GM10847 (cell line): ENCODE measurements around the gene RFPL4AL1.
"Not testable (repeated sequence)": the region's sequence is repeated elsewhere in the genome, so short reads cannot be mapped to it uniquely, and the experiment has no call there.

Experiments
- POLR2A ChIP-seq: IDR thresholded peaks from 2 replicates; pipeline ENCODE4 v1.6.1; 2011; ENCODE audit not compliant: insufficient read length; ENCODE audit errors: extremely low read depth

The RFPL4AL1 gene

DNA sequence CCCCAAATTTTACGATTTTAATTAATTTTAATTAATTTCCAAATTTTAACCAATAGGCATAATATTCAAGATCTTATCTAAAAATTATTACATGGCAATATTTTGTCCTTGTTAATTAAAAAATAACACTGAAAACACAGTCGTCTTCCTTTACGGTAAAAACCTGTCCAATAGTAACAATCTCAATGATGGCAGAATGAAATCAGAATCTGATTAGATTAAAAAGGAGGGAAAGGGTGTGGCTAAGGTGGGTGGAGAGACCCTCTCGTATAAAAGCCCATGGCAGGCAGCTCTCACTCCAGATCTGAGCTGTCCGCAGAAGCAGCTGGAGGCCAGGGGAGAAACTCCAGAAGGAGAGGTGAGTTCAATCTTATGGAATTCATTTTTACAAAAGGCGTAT, at the start of gene RFPL4AL1:
Gene RFPL4AL1, plus strand, starts transcription at position 301 of the 400 bp plus-strand sequence. CDS start 2,687 bp downstream, outside the sequence.
- TF ChIP-seq POLR2A: not testable (repeated sequence)

DNA sequence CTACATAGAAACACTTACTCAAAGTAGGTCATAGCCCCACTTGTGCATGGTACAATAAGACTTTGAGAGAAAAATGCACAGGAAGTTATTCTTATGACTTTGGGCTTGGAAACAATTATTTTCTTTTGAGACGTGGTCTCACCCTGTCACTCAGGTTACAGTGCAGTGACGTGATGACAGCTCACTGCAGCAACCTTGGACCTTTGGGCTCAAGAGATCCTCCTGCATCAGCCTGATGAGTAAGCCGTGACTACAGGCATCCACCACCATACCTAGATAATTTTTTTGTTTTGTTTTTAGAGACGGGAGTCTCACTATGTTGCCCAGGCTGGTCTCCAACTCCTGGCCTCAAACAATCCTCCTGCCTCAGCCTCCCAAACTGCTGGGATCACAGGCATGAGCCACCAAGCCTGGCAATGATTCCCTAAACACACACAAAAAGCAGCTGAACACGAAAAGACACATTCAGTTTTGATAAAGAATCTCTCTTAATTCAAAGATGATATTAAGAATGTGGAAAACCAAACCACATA, 48.6 kb upstream of the RFPL4AL1 start:
- no peak for TF ChIP-seq POLR2A

DNA sequence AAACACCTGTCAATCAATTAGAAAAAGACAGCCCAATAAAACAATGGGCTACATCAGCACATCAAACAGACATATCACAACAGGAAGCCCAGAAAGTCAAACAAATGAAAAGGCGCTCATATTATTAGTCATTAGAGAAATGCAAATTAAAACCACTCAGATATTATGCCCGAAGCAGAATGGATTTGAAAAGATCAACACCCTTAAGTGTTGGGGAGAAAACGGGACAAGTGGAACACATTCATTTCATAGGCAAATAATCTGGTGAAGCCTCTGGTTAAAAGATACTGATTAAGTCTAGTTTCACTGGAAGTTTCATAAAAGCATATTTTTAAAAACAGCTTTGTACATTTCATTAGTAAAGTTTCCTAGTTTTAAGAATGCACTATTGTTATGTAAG, 48.1 kb upstream of the RFPL4AL1 start:
- TF ChIP-seq POLR2A: no peak

DNA sequence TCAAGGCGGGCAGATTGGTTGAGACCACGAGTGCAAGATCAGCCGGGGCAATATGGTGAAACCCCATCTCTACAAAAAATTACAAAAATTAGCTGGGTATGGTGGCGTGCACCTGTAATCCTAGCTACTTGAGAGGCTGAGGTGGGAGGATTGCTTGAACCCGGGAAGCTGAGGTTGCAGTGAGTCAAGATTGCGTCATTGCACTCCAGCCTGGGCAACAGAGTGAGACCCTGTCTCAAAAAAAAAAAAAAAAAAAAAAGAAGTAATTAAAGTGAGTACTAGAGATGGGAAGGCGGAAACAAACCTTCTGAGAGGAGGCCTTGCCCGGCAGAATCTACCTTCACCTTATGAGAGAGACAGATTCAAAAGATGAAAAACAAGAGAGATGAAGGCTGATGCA, 45.4 kb upstream of the RFPL4AL1 start:
- TF ChIP-seq POLR2A: no peak

DNA sequence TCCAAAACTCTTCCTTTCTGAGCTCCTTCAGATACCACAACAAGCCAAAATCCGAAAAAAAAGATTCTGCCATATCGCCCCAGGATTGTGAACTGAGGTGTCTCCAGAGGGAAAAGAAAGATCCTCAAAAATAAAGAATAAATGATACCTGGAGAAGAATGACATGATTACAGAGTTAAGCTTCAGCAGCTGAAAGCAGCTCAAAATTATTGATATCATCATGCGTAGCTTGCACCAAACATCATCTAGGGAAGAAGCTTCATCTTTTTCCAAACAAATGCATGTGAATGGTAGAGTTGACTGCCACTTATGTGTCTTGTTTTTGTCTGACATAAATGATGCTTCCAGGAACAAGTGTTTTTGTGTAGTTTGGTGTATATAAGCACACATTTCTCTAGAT, 30.6 kb upstream of the RFPL4AL1 start, which contains the start of gene NLRP9:
Gene NLRP9, minus strand, starts transcription at position 101 of the 400 bp plus-strand sequence. Its CDS starts 28 bp downstream, at position 73.
- no peak for TF ChIP-seq POLR2A

DNA sequence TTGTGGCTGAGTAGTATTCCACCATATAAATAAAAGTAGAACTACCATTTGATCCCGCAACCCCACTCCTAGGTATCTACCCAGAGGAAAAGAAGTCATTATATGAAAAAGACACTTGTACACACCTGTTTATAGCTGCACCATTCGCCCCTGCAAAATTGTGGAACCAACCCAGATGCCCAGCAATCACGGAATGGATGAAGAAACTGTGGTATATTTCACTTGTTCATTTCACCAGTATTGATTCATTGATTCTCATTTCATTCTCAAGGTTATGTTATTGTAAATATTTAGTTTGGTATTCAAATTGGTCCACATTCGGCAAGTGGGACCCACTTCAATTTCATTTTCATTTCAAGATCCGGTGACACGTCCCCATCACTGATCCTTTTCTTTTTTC, 18.2 kb upstream of the RFPL4AL1 start:
- no peak for TF ChIP-seq POLR2A

DNA sequence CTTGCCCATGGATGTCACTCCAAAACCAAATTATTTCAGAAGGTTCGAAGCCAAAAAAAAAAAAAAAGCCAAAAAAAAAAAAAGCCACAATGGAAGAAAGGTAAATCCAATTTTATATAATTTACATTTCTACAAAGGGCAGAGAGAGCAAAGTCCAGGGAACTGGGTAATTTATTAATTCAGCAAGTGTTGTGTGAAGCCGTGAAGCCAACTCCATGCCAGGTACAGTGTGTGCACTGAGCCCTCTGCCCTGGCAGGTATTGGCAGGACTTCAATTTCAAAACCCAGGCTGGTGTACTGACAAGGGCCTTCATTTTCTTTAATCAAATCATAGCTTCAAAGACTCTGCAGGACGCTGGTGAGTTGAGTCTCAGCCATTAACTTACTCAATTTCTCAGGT, 15.5 kb upstream of the RFPL4AL1 start:
- TF ChIP-seq POLR2A: no peak

DNA sequence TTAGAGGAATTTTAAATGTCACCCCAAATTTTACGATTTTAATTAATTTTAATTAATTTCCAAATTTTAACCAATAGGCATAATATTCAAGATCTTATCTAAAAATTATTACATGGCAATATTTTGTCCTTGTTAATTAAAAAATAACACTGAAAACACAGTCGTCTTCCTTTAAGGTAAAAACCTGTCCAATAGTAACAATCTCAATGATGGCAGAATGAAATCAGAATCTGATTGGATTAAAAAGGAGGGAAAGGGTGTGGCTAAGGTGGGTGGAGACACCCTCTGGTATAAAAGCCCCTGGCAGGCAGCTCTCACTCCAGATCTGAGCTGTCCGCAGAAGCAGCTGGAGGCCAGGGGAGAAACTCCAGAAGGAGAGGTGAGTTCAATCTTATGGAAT, 10.1 kb upstream of the RFPL4AL1 start, which contains the start of gene RFPL4A:
Gene RFPL4A, plus strand, starts transcription at position 301 of the 400 bp plus-strand sequence. CDS start 2,704 bp downstream, outside the sequence.
- not testable (repeated sequence) for TF ChIP-seq POLR2A

DNA sequence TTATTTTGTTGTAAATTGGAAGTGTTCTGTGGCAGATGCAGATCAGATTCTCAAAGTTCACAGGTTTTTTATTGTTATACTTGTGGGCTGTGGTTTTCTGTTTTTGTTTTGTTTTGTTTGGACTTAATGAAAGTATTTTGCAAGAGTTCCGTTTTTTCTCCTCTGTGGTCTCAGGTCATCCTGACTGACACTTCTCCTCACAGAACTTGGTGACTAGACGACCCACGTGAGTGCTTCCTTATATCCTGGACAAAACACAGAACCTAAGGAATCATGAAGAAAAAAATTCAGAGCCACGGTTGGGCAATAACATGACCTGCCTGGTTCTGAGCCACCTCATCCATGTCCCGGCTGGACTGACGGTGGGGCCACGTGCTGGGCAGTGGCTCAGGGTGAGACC, 2.5 kb upstream of the RFPL4AL1 start:
- no peak for TF ChIP-seq POLR2A

DNA sequence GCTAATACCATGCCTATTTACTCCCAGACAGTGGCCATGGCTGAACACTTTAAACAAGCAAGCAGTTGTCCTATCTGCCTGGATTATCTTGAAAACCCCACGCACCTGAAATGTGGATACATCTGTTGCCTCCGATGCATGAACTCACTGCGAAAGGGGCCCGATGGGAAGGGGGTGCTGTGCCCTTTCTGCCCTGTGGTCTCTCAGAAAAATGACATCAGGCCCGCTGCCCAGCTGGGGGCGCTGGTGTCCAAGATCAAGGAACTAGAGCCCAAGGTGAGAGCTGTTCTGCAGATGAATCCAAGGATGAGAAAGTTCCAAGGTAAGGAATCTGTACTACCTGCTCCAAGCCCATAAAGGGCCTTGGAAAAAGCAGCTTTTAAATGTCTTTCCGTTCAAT, 8.6 kb downstream of the RFPL4AL1 start:
- TF ChIP-seq POLR2A: no peak

DNA sequence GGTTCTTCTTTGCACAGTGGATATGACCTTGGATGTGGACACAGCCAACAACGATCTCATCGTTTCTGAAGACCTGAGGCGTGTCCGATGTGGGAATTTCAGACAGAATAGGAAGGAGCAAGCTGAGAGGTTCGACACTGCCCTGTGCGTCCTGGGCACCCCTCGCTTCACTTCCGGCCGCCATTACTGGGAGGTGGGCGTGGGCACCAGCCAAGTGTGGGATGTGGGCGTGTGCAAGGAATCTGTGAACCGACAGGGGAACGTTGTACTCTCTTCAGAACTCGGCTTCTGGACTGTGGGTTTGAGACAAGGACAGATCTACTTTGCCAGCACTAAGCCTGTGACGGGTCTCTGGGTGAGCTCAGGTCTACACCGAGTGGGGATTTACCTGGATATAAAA, 9.4 kb downstream of the RFPL4AL1 start:
- no peak for TF ChIP-seq POLR2A

DNA sequence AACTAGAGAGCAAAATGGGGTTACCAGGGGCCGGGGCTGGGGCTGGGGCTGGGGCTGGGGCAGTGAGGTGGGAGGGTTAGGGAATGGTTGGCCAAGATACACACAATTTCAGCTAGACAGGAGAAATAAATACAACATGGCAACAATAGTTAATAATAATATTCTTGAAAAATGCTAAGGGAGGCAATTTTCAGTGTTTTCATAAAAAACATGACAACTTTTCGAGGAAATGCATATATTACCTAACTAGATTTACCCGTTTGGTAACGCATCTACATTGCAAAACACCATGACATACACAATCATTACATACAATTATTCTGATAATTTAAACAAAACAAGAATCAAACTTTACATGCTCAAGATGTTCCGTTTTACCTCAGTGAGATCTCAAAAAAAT, 12.2 kb downstream of the RFPL4AL1 start:
- no peak for TF ChIP-seq POLR2A

DNA sequence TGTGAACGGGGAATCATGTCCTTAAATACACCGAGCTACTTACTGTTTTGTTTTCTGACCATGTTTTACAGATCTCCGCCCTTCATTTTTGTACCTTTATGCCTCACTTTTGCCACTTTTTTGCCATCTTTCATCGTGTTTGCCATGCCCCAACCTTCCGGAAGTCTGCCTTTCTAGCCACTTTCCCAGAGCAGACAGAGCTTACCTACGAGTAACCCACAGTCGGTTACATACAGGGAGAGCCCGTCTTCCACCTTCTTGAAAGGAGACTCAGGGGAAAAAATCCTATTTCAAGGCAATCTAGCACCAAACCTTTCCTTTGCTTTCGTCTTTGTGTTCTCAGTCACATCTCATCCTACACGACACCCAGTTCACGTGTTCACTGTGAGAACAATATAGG, 26.1 kb downstream of the RFPL4AL1 start:
- no peak for TF ChIP-seq POLR2A

DNA sequence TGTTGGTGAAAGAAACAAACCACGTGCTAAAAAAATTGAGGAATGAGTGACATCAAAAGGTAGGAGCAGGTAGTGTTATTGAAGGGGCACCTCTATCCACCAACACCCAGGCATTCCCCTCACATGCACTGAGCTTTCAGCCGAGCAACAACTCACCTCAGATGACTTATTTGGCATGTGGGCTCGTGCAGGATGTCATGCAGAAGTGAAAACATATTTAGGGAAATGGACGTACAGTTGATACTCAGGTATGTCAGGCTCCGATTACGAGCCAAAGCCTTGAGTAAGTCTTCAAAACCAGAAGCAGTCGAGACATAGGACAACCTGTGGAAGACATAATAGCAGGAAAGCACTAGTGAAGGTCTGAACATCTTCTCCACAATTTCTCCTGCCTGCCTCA, 32.5 kb downstream of the RFPL4AL1 start:
- TF ChIP-seq POLR2A: no peak

DNA sequence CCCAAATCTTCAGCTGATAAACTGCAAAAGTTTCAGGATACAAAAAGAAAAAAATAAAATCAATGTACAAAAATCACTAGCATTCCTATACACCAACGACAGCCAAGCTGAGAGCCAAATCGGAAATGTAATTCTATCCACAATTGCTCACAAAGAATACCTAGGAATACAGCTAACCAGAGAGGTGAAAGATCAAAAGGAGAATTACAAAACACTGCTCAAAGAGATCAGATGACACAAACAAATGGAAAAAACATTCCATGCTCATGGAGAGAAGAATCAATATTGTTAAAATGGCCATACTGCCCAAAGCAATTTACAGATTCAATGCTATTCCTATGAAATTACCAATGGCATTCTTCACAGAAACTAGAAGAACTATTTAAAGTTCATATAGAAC, 33.4 kb downstream of the RFPL4AL1 start:
- no peak for TF ChIP-seq POLR2A

DNA sequence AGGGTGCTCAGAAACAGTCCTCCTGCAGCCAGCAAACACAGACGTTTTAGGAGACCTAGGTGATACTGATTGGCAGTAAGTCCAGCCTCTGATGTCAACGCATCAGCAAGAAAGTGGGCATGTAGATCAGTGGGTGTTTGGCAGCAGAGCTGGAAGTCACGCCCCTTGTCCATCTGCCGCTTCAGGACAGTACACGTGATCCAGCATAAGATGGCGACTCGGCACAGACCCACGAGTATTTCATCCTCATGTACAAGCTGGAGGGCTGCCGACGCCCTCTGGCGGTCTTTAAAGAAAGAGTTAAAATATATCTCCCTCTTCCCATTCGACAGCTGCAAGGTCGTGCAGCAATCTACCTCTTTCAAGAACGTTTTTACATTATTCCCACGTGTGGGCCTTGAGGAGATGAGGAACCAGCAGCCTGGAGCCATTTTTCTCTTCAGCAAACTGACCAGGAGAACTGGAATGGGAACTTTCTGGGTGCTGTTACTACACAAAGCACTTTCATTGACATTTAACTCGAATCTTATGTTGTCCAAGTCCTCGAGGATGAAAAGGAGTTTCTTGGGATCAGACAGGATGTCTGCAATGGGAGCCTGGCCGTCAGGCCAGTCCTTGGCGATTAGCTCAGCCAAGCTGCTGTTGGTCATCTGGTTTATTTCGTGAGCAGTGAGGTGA, 40.6 kb downstream of the RFPL4AL1 start:
- TF ChIP-seq POLR2A: no peak

DNA sequence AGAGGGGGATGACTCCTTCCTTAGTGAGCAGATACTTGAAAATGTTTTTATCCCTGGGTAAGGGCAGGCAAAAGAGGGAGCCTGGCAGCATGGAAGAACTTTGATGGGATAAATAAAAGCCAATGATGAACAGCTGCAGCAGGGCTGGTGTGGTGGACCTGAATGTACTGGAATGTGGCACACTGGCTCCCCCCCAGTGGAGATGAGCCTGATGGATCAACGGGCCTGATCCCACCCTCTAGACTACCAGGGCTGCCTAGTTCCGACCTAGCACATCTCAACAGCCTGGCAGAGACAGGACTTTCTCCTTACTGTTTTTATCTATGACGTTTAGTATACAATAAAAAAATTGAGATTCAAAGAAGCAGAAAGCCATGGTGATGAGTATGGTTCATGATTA, 42.4 kb downstream of the RFPL4AL1 start:
- no peak for TF ChIP-seq POLR2A
